HepG2 (cell line): ENCODE results near the gene GTF2E1. TPM values are rescaled to one million over a fixed set of nuclear protein-coding genes. Genes with fewer than 3 reads are reported as not detected.

Experiments
- ATAC-seq: fragments of 200-7000 bp; cut with Tn5 transposase; 3 replicates; pipeline ENCODE4 v1.9.1; 2020; ENCODE audit warnings: mild to moderate bottlenecking, moderate library complexity
- BruUV-seq: library from RNA; stranded (reverse); fragments of 400-500 nt; replicated peaks from 2 replicates; lab custom pipeline; 2021; lab: Mats Ljungman, UMichigan
- CTCF ChIA-PET: fragments of 300-600 bp; formaldehyde crosslinking; extraction: SDS; loops from one replicate; lab custom pipeline; 2021; ENCODE audit warnings: low total read pairs, inconsistent platforms, low intra/inter-chr PET ratio; lab: Yijun Ruan, JAX
- POLR2A ChIA-PET: fragments of 350-600 bp; sonication (Branson Sonifier 250); formaldehyde crosslinking; loops from one replicate; lab custom pipeline; 2020; ENCODE audit warnings: antibody characterized with exemption, inconsistent platforms; lab: Yijun Ruan, JAX
- DNase-seq: peaks from one replicate; pipeline ENCODE4 v3.0.0-alpha.2; 2015; ENCODE audit warnings: low spot score
- FAIRE-seq: peaks from 3 replicates; lab custom pipeline; 2011; peaks lifted over from hg19 to GRCh38; lab: Jason Lieb, UNC
- H2AFZ ChIP-seq: one replicate; pipeline ENCODE4 v1.6.1; 2011; ENCODE audit warnings: low read length, inconsistent platforms
- H3K27ac ChIP-seq: fragments of 300-600 bp; 3 replicates; pipeline ENCODE4 v1.8.0; 2011; ENCODE audit warnings: mixed run types, mild to moderate bottlenecking, mixed read lengths, low read length, inconsistent platforms; ENCODE audit not compliant: insufficient read depth; ENCODE audit errors: extremely low read length
- H3K27me3 ChIP-seq, 2 experiments: fragments of 200-600 bp in 1 of 2; 2 replicates in 1 of 2; 3 replicates in 1 of 2; pipeline versions ENCODE4 v1.6.0 to v1.8.0; 2011; ENCODE audit warnings: low read length in 2 of 2, mild to moderate bottlenecking in 2 of 2, moderate library complexity in 2 of 2, inconsistent platforms in 1 of 2; ENCODE audit not compliant: insufficient read depth in 2 of 2, control insufficient read depth in 1 of 2
- H3K36me3 ChIP-seq, 2 experiments: fragments of 200-600 bp in 1 of 2; replicated peaks in 1 of 2; 2 replicates in 1 of 2; 3 replicates in 1 of 2; pipeline versions ENCODE4 v1.5.1 to v1.8.0; 2011; ENCODE audit warnings: low read length in 2 of 2, inconsistent platforms in 1 of 2; ENCODE audit not compliant: insufficient read depth in 2 of 2, control insufficient read depth in 1 of 2
- H3K4me1 ChIP-seq: 2 replicates; pipeline ENCODE4 v1.5.1; 2012; ENCODE audit warnings: low read length, inconsistent platforms; ENCODE audit not compliant: insufficient read depth
- H3K4me2 ChIP-seq: 2 replicates; pipeline ENCODE4 v1.6.0; 2011; ENCODE audit warnings: low read depth, low read length, inconsistent platforms
- H3K4me3 ChIP-seq, 3 experiments: fragments of 200-600 bp in 1 of 3; sonication (generic), shearing (Covaris generic) in 1 of 3; replicated peaks in 1 of 3; 2 replicates each; pipeline ENCODE4 v1.5.1; 2011 to 2016; ENCODE audit warnings: low read length in 3 of 3, inconsistent platforms in 2 of 3, low read depth in 2 of 3, mild to moderate bottlenecking in 2 of 3, control low read depth in 1 of 3, mixed read lengths in 1 of 3; ENCODE audit not compliant: insufficient read depth in 1 of 3
- H3K79me2 ChIP-seq: one replicate; pipeline ENCODE4 v1.6.1; 2011; ENCODE audit warnings: low read length, inconsistent platforms; ENCODE audit not compliant: insufficient read depth
- H3K9ac ChIP-seq: 2 replicates; pipeline ENCODE4 v1.6.0; 2011; ENCODE audit warnings: mild to moderate bottlenecking, low read depth, low read length, inconsistent platforms; ENCODE audit not compliant: insufficient read depth
- H3K9me3 ChIP-seq: 2 replicates; pipeline ENCODE4 v1.5.1; 2012; ENCODE audit warnings: mild to moderate bottlenecking, low read length
- H4K20me1 ChIP-seq: 2 replicates; pipeline ENCODE4 v1.6.0; 2011; ENCODE audit warnings: inconsistent platforms, mild to moderate bottlenecking, low read length, moderate library complexity; ENCODE audit not compliant: insufficient read depth
- PHF21A ChIP-seq: sonication (generic); formaldehyde crosslinking; IDR thresholded peaks from 2 replicates; pipeline ENCODE4 v1.5.0; 2020; ENCODE audit warnings: mild to moderate bottlenecking, missing genetic modification reagents
- PHF8 ChIP-seq: sonication (generic); formaldehyde crosslinking; IDR thresholded peaks from 2 replicates; pipeline ENCODE4 v1.5.0; 2020; ENCODE audit warnings: missing genetic modification reagents
- RFX5 ChIP-seq: IDR thresholded peaks from 2 replicates; pipeline ENCODE4 v1.6.1; 2011; ENCODE audit warnings: low read depth, low read length, improper control_type of control experiment
- WGBS: methylation state at CpG from one replicate; pipeline ENCODE4 v1.1.6; 2017; ENCODE audit warnings: low lambda C conversion rate; 5-methylcytosine and 5-hydroxymethylcytosine counted together
- in situ Hi-C: cut with HindIII; loops from 2 replicates; pipeline ENCODE4 v1.10.0; 2017; ENCODE audit warnings: low pct_unique_long_range_greater_than_20kb; ENCODE audit not compliant: extremely low pct_ligation_motif_present
- intact Hi-C: fragments of 100-400 bp; cut with micrococcal nuclease; formaldehyde crosslinking; loops from one replicate; pipeline ENCODE4 v1.10.0; 2022; ENCODE audit not compliant: unreplicated experiment
- polyA plus RNA-seq, 8 experiments: library from polyadenylated mRNA; depleted of rRNA in 3 of 8; stranded (reverse) in 7 of 8; unstranded in 1 of 8; fragments of >200 nt; fragmentation: Illumina TruSeq in 4 of 8; extraction: Trizol in 4 of 8; gene quantifications; 2 replicates each; pipeline versions ENCODE4 v1.2.1 to v1.2.3, GENCODE V29; 2011 to 2016; ENCODE audit warnings: low read depth in 4 of 8, missing spikeins in 1 of 8, mixed read lengths in 1 of 8; ENCODE audit not compliant: insufficient read depth in 1 of 8
- total RNA-seq, 5 experiments: library from RNA; depleted of rRNA; stranded (reverse); fragments of >200 nt; fragmentation: Illumina TruSeq; extraction: Trizol; gene quantifications; 2 replicates each; pipeline ENCODE4 v1.2.3, GENCODE V29; 2016; ENCODE audit warnings: low read depth in 1 of 5
- TF ChIP-seq, protein P1 (sequence below): sonication (generic); formaldehyde crosslinking; IDR thresholded peaks from 2 replicates; pipeline ENCODE4 v1.9.0; 2021; ENCODE audit warnings: missing genetic modification reagents, borderline replicate concordance
- TF ChIP-seq, protein P2 (sequence below): sonication (generic); formaldehyde crosslinking; IDR thresholded peaks from 2 replicates; pipeline ENCODE4 v1.4.0; 2020; ENCODE audit warnings: mild to moderate bottlenecking, low read depth, missing genetic modification reagents
- TF ChIP-seq, protein P3 (sequence below): sonication (generic); formaldehyde crosslinking; IDR thresholded peaks from 2 replicates; pipeline ENCODE4 v1.5.0; 2020; ENCODE audit warnings: missing genetic modification reagents
- TF ChIP-seq, protein P4 (sequence below): sonication (generic); formaldehyde crosslinking; IDR thresholded peaks from 2 replicates; pipeline ENCODE4 v1.4.0; 2020; ENCODE audit warnings: missing genetic modification reagents

The GTF2E1 gene
- total and polyA plus RNA-seq, 2 of the 13 experiments (the other 11 are each of a cell fraction or from before 2014, with no cell fraction given): 7.7 to 21.5 TPM

DNA sequence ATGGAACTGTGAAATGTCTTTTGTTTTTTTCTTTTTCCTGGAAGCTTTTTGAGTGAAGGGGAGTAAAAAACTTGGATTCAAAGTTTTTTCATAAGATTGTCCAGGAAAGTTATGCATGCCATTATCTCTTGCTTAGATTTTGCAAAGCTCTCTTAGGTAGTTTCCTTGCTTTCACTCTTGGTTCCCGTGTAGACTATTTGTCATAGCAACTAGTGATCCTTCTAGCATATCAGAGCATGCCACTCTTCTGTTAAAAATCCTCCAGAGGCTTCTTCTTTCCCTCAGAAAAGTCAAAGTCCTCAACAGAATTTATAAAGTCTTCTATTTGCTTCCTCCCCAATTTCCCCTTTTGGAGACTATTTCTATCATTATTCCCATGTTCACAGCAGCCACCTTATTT lies 21.1 kb downstream of the GTF2E1 start:
- in situ Hi-C loops: no loop called here
- no peak overlapping the region for H3K9ac ChIP-seq
- WGBS: 92% methylated on average over 1 of the region's 1 CpG
- no peak overlapping the region for H2AFZ ChIP-seq
- no peak overlapping the region for H3K4me3 ChIP-seq
- ATAC-seq (no peak), FAIRE-seq (no peak), DNase-seq (no peak)
- intact Hi-C loops: no loop called here
- no peaks in the 10 kb centered on the region for H3K27me3 ChIP-seq
- peaks cover 20% of the 10 kb centered on the region for H3K4me1 ChIP-seq
- ChIA-PET POLR2A (no interaction called here), CTCF (no interaction called here)
- peaks cover 14% of the 10 kb centered on the region for H3K79me2 ChIP-seq
- H3K36me3 ChIP-seq: no peaks in the 10 kb centered on the region
- H3K9me3 ChIP-seq: no peaks in the 10 kb centered on the region
- no TSS peak for BruUV-seq
- no peaks in the 10 kb centered on the region for H4K20me1 ChIP-seq
- no peak overlapping the region for H3K4me2 ChIP-seq
- TF ChIP-seq, protein P1, sequence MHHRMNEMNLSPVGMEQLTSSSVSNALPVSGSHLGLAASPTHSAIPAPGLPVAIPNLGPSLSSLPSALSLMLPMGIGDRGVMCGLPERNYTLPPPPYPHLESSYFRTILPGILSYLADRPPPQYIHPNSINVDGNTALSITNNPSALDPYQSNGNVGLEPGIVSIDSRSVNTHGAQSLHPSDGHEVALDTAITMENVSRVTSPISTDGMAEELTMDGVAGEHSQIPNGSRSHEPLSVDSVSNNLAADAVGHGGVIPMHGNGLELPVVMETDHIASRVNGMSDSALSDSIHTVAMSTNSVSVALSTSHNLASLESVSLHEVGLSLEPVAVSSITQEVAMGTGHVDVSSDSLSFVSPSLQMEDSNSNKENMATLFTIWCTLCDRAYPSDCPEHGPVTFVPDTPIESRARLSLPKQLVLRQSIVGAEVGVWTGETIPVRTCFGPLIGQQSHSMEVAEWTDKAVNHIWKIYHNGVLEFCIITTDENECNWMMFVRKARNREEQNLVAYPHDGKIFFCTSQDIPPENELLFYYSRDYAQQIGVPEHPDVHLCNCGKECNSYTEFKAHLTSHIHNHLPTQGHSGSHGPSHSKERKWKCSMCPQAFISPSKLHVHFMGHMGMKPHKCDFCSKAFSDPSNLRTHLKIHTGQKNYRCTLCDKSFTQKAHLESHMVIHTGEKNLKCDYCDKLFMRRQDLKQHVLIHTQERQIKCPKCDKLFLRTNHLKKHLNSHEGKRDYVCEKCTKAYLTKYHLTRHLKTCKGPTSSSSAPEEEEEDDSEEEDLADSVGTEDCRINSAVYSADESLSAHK (CRISPR knock-in tag): no peak
- TF ChIP-seq RFX5: peak; percentile 49; the same call in 1 of the 2 replicates
- no peak overlapping the region for H3K27ac ChIP-seq

DNA sequence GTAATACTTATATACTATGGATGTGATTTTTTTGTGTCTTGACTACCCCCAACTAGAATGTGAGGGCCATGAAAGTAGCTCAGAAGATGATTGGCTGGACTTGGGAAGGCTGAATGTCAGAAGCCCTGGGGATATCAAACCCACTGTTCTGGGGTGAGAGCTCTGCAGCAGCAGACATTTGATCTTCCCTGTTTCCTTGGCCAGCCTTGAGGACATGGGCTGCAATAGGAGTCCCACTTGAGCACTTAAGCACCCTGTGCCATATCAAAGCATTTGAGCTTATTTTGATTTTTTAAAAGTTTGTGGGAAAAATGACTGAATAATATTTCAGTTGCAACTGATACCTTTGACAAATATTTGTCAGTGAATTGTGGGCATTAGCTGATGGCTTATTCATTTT lies 21.7 kb downstream of the GTF2E1 start:
- no peak overlapping the region for H2AFZ ChIP-seq
- ChIA-PET CTCF (no interaction called here), POLR2A (no interaction called here)
- intact Hi-C loops: no loop called here
- H3K9ac ChIP-seq: no peak overlapping the region
- no peak overlapping the region for H3K4me2 ChIP-seq
- in situ Hi-C loops: no loop called here
- no peak for FAIRE-seq
- no peaks in the 10 kb centered on the region for H4K20me1 ChIP-seq
- ATAC-seq: no peak
- H3K4me1 ChIP-seq: peaks cover 20% of the 10 kb centered on the region
- no peak overlapping the region for H3K27ac ChIP-seq
- peaks cover 18% of the 10 kb centered on the region for H3K79me2 ChIP-seq
- H3K36me3 ChIP-seq: no peaks in the 10 kb centered on the region
- no peak overlapping the region for H3K4me3 ChIP-seq
- no TSS peak for BruUV-seq
- no peak for DNase-seq
- no peaks in the 10 kb centered on the region for H3K9me3 ChIP-seq
- no peaks in the 10 kb centered on the region for H3K27me3 ChIP-seq
- TF ChIP-seq, protein P2, sequence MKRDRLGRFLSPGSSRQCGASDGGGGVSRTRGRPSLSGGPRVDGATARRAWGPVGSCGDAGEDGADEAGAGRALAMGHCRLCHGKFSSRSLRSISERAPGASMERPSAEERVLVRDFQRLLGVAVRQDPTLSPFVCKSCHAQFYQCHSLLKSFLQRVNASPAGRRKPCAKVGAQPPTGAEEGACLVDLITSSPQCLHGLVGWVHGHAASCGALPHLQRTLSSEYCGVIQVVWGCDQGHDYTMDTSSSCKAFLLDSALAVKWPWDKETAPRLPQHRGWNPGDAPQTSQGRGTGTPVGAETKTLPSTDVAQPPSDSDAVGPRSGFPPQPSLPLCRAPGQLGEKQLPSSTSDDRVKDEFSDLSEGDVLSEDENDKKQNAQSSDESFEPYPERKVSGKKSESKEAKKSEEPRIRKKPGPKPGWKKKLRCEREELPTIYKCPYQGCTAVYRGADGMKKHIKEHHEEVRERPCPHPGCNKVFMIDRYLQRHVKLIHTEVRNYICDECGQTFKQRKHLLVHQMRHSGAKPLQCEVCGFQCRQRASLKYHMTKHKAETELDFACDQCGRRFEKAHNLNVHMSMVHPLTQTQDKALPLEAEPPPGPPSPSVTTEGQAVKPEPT (CRISPR knock-in tag): no peak
- TF ChIP-seq, protein P3, sequence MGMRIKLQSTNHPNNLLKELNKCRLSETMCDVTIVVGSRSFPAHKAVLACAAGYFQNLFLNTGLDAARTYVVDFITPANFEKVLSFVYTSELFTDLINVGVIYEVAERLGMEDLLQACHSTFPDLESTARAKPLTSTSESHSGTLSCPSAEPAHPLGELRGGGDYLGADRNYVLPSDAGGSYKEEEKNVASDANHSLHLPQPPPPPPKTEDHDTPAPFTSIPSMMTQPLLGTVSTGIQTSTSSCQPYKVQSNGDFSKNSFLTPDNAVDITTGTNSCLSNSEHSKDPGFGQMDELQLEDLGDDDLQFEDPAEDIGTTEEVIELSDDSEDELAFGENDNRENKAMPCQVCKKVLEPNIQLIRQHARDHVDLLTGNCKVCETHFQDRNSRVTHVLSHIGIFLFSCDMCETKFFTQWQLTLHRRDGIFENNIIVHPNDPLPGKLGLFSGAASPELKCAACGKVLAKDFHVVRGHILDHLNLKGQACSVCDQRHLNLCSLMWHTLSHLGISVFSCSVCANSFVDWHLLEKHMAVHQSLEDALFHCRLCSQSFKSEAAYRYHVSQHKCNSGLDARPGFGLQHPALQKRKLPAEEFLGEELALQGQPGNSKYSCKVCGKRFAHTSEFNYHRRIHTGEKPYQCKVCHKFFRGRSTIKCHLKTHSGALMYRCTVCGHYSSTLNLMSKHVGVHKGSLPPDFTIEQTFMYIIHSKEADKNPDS (CRISPR knock-in tag): no peak
- TF ChIP-seq PHF8 (no peak), PHF21A (CRISPR knock-in tag) (no peak)
- TF ChIP-seq, protein P4, sequence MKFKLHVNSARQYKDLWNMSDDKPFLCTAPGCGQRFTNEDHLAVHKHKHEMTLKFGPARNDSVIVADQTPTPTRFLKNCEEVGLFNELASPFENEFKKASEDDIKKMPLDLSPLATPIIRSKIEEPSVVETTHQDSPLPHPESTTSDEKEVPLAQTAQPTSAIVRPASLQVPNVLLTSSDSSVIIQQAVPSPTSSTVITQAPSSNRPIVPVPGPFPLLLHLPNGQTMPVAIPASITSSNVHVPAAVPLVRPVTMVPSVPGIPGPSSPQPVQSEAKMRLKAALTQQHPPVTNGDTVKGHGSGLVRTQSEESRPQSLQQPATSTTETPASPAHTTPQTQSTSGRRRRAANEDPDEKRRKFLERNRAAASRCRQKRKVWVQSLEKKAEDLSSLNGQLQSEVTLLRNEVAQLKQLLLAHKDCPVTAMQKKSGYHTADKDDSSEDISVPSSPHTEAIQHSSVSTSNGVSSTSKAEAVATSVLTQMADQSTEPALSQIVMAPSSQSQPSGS (CRISPR knock-in tag): no peak
